ENCODE data around the gene SULT1A2. TPM values are rescaled to one million over a fixed set of nuclear protein-coding genes. Genes with fewer than 3 reads are reported as not detected.
"Not testable (repeated sequence)": the region's sequence is repeated elsewhere in the genome, so short reads cannot be mapped to it uniquely, and the experiment has no call there.

The SULT1A2 gene
- total and polyA plus RNA-seq, 2 of the 4 experiments (the other 2 are of a cell fraction): 0.09 TPM; not detected in 1

GRCh38 chr16:28615486-28616223 lies 18.8 kb upstream of the SULT1A2 start:
- POLR2A ChIA-PET (ENCODE audit: unreplicated experiment); H2AK9ac ChIP-seq (replicated peaks; ENCODE audit: low read depth, low read length, poor library complexity); H3K36me3 ChIP-seq (ENCODE audit: control insufficient read depth, insufficient read depth, low read length); H3K27ac ChIP-seq (ENCODE audit: insufficient read depth, low read length); BruUV-seq (replicated peaks); H2BK20ac ChIP-seq (ENCODE audit: low read depth, low read length); H2BK5ac ChIP-seq (ENCODE audit: low read depth, low read length, poor library complexity, severe bottlenecking); dilution Hi-C loops (cut with HindIII; ENCODE audit: low sequenced_read_pairs, unreplicated experiment); H3K4me2 ChIP-seq (ENCODE audit: low read depth, low read length); H4K5ac ChIP-seq (ENCODE audit: low read depth, low read length); ATAC-seq (ENCODE audit: low read depth); H3K4ac ChIP-seq (ENCODE audit: low read depth, low read length); H2AFZ ChIP-seq (replicated peaks; ENCODE audit: low read length, poor library complexity); H2BK15ac ChIP-seq (ENCODE audit: low read depth, low read length); H4K91ac ChIP-seq (ENCODE audit: insufficient read depth, low read depth, low read length); H3K18ac ChIP-seq (ENCODE audit: low read depth, low read length); H3K79me1 ChIP-seq (ENCODE audit: low read depth in 1 of 2, low read length in 2 of 2); H3K14ac ChIP-seq (replicated peaks; ENCODE audit: low read depth, low read length); H3K9me3 ChIP-seq (ENCODE audit: control insufficient read depth, insufficient read depth, low read length); H3K23ac ChIP-seq (ENCODE audit: low read depth, low read length); H4K8ac ChIP-seq (ENCODE audit: low read depth in 2 of 2, low read length in 2 of 2); H2BK120ac ChIP-seq (ENCODE audit: low read depth, low read length); CTCF ChIA-PET; H3K9me1 ChIP-seq (ENCODE audit: insufficient read depth, low read length); H2AK5ac ChIP-seq (ENCODE audit: low read depth, low read length); H3K4me1 ChIP-seq (ENCODE audit: control insufficient read depth, insufficient read depth, low read length); H3K9ac ChIP-seq (ENCODE audit: low read depth, low read length); H4K20me1 ChIP-seq (ENCODE audit: insufficient read depth, low read length); H3K56ac ChIP-seq (ENCODE audit: extremely low read depth, insufficient read depth, low read length); H3K4me3 ChIP-seq (ENCODE audit: insufficient read depth, low read depth, low read length): not testable (repeated sequence)
- WGBS, 2 experiments (ENCODE audit: extremely low coverage in 2 of 2, insufficient read length in 1 of 2): no CpG with 5 or more reads among the region's 24 CpGs
- TF ChIP-seq CTCF (conservative IDR thresholded peaks at IDR 0.05; ENCODE audit: low read depth, low read length) (peak; percentile 57), RAD21 (IDR thresholded peaks at IDR 0.05; ENCODE audit: low read length) (peak; percentile 70), SMC3 (IDR thresholded peaks at IDR 0.05; ENCODE audit: low read depth, low read length) (peak; percentile 58)
- intact Hi-C loops (cut with micrococcal nuclease) (loop anchor here (5.0 kb wide), 2 partner anchors 78 to 338 kb away; partner anchors contain the start of gene NUPR1), in situ Hi-C loops (cut with MboI; ENCODE audit: low sequenced_read_pairs) (loop anchor here (10.0 kb wide), 1 partner anchor 341 kb away; no protein-coding TSS in a partner anchor)
- DNase-seq: peak; percentile 19
- H3K27me3 ChIP-seq (ENCODE audit: control insufficient read depth, insufficient read depth, low read length): peaks cover 12% of the 10 kb centered on the region

- H2BK20ac ChIP-seq (ENCODE audit: low read depth, low read length); H3K4me1 ChIP-seq (ENCODE audit: control insufficient read depth, insufficient read depth, low read length); H3K4me3 ChIP-seq (ENCODE audit: insufficient read depth, low read depth, low read length); H4K8ac ChIP-seq (ENCODE audit: low read depth in 2 of 2, low read length in 2 of 2); intact Hi-C loops (cut with micrococcal nuclease); H4K91ac ChIP-seq (ENCODE audit: insufficient read depth, low read depth, low read length); H3K14ac ChIP-seq (replicated peaks; ENCODE audit: low read depth, low read length); H3K56ac ChIP-seq (ENCODE audit: extremely low read depth, insufficient read depth, low read length); POLR2A ChIA-PET (ENCODE audit: unreplicated experiment); H3K79me1 ChIP-seq (ENCODE audit: low read depth in 1 of 2, low read length in 2 of 2); BruUV-seq (replicated peaks); H2AK9ac ChIP-seq (replicated peaks; ENCODE audit: low read depth, low read length, poor library complexity); H3K23ac ChIP-seq (ENCODE audit: low read depth, low read length); H3K36me3 ChIP-seq (ENCODE audit: control insufficient read depth, insufficient read depth, low read length); H3K27ac ChIP-seq (ENCODE audit: insufficient read depth, low read length); H2BK120ac ChIP-seq (ENCODE audit: low read depth, low read length); ATAC-seq (ENCODE audit: low read depth); H3K9me3 ChIP-seq (ENCODE audit: control insufficient read depth, insufficient read depth, low read length); H2BK5ac ChIP-seq (ENCODE audit: low read depth, low read length, poor library complexity, severe bottlenecking); H4K5ac ChIP-seq (ENCODE audit: low read depth, low read length); H3K9me1 ChIP-seq (ENCODE audit: insufficient read depth, low read length); H3K9ac ChIP-seq (ENCODE audit: low read depth, low read length); DNase-seq; H2AFZ ChIP-seq (replicated peaks; ENCODE audit: low read length, poor library complexity); dilution Hi-C loops (cut with HindIII; ENCODE audit: low sequenced_read_pairs, unreplicated experiment); H2AK5ac ChIP-seq (ENCODE audit: low read depth, low read length); H2BK15ac ChIP-seq (ENCODE audit: low read depth, low read length); H4K20me1 ChIP-seq (ENCODE audit: insufficient read depth, low read length); CTCF ChIA-PET; H3K4ac ChIP-seq (ENCODE audit: low read depth, low read length); H3K18ac ChIP-seq (ENCODE audit: low read depth, low read length); H3K4me2 ChIP-seq (ENCODE audit: low read depth, low read length): not testable (repeated sequence)
- WGBS, 2 experiments (ENCODE audit: extremely low coverage in 2 of 2, insufficient read length in 1 of 2): no CpG with 5 or more reads among the region's 16 CpGs
- H3K27me3 ChIP-seq (ENCODE audit: control insufficient read depth, insufficient read depth, low read length): peaks cover 17% of the 10 kb centered on the region
- in situ Hi-C loops (cut with MboI; ENCODE audit: low sequenced_read_pairs): loop anchor here (10.0 kb wide), 1 partner anchor 340 kb away; no protein-coding TSS in a partner anchor
Measured at GRCh38 chr16:28614561-28614960, 17.7 kb upstream of the SULT1A2 start.

Data from IMR-90 (cell line).